Hematopoietic multipotent progenitor cell treated with erythropoietin and hydrocortisone succinate and interleukin-3 and kit ligand, for 6 days (in vitro differentiated cells): ENCODE results near the gene TTI1.

Experiments used
- DNase-seq: peaks from one replicate; pipeline ENCODE4 v3.0.0-alpha.2; 2015

The TTI1 gene

DNA sequence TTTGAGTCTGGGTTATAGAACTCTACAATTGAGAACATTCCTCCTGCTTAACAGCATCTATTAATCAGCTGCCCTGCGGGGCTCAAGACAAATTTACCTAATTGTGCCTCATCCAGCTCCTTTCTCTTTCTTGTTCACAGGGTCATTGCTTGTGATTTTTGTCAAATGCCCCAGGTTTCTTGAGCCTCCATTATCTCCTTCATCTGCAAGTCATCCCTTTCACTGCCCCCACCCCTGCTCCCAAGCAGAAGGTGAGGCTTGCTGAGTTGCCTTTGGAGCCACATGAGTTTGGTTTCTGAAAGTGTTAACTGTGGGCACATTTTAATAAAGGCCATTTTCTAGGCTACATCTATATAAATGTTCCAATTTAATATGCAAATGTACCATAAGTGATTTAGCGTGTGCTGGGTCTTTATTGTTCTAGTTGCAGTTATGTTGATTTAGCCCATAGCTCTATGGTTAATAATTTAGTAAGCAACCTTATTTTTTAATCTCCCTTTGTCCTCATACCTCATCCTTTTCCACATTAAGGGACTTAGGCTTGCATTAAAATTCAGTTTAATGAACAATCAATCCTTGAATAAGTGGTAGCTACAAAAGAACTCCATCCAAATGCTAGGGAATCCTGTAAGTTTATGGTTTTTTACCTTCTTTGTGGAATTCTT, 74.3 kb downstream of the TTI1 start:
- DNase-seq, result no peak

DNA sequence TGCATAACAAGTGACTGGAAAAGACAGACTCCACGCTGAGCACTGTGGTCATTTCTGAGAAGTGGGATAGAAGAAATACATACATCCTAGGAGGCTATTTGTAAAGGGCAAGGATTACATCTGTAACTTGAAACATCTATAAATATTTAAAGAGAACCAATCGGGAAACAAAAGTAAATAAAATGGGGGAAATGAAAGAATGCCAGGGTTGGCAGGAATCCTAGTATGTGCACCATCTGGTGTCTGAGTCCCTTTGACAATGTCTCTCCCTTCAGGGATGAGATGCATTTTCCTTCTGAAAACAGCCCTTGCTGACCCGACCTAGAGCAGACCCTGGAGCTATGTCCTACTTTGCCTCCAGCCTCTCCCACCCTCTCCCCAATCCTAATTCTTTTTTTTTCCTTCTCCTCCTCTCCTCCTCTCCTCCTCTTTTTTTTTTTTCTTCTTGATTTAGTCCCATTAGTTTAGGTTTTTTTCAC, 77.1 kb downstream of the TTI1 start:
- DNase-seq, result no peak

DNA sequence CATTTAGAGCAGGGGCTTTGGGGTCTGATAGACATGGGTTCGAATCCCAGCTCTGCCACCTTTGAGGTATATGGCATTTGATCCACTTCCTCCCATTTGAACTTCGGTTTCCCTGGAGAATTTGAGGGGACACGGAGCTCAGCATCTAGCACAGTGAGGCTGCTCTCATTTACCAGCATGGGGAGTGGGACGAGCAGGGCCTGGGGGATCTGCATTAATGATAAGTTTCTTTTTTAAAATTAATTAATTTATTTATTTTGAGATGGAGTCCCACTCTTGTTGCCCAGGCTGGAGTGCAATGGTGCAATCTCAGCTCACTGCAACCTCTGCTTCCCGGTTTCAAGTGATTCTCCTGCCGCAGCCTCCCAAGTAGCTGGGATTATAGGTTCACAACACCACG, 77.7 kb downstream of the TTI1 start:
- no peak for DNase-seq

DNA sequence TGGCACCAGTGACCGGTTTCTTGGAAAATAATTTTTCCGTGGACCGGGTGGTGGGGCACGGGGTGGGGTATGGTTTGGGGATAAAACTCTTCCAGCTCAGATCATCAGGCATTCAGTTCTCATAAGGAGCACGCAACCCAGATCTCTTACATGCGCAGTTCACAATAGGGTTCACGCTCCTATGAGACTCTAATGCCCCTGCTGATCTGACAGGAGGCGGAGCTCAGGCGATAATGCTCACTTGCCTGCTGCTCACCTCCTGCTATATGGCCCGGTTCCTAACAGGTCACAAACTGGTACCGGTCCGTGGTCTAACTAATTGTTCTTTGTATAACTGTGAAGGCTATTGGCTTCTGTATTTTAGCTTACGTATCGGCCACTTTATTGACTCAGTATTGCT, 78.6 kb downstream of the TTI1 start:
- DNase-seq, result no peak

DNA sequence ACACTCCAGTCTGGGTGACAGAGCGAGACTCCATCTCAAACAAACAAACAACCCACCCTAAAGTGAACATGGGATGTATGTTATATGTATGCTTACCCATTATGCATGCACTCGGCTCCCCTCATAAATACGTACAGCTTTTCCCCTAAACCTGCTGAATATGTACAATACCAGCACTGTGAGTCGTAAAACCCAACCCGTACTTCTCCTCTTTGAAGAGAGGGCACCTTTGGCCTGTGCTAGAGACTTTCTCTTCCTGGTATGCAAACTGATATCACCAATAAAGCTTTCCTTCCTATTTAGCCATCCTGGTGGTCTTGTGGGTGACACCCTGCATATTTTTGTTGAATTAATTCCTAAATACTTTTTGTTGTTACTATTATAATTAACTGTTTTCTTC, 79.1 kb downstream of the TTI1 start:
- DNase-seq, result no peak

DNA sequence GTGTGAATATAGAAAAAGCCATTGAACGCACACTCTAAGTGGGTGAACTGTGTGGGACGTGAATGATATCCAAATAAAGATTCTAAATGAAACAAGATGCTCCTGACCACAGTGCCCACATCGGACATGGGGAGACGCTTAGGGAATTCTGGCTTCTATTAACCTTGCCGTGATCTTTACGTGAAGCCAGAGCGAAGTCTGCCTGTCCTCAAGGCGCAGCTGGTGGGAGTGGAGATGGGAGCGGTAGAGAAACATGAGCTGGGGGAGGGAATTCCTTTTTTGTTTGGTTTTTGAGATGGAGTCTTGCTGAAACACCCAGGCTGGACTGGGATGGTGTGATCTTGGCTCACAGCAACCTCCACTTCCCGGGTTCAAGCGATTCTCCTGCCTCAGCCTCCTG, 84.3 kb downstream of the TTI1 start:
- DNase-seq, result no peak

DNA sequence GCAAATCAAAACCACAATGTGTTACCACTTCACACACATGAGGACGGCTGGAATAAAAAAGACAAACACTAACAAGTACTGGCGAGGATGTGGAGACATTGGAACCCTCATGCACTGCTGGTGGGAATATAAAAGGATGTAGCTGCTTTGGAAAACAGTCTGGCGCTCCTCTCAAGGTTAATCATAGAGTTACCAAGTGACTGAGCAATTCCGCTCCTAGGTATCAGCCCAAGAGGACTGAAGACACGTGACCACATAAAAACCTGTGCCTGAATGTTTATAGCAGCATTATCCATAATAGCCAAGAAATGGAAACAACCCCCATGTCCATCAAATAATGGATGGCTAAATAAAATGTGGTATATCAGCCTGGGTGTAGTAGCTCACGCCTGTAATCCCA, 85.3 kb downstream of the TTI1 start:
- DNase-seq, result no peak

DNA sequence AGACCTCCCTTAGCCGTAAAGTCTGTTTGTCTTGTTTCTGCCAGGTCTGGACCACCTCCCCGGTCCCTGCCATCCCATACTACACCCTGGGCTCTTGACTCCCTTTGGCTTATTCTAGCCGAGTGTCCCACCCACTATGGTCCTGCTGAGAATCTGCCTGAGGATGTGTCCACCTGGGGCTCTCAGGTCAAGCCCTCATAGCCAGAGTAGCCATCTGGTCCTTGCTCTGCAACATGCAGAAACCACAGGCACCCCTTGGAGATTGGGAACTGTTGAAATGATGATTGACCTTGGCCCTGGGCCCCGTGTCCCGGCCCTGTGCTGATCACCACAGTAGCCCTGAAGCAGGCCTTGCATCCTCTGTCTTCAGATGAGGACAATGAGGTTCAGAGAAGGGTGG, 86.3 kb downstream of the TTI1 start:
- DNase-seq, result no peak

DNA sequence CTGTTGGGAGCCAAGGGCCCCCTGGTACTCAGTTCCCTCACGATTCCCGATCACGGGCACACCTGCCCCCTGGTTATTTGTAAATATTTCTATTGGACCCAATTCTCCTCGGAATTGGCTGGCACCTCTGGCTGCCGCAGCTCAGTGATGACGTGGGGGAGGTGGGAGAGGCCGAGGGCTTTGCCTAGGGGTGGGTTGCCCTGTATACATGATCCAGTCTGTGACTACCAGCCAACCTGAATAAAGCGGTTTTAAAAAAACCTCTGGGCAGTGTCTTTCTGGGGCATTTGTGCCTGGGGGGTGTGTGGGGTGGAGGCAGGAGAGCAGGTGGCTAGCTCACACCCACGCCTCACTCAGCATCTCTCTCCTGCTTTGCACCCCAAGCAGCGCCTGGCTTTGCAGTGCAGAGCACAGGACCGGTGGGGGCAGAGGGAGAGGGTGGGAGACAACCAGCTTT, 88.1 kb downstream of the TTI1 start:
- no peak for DNase-seq

DNA sequence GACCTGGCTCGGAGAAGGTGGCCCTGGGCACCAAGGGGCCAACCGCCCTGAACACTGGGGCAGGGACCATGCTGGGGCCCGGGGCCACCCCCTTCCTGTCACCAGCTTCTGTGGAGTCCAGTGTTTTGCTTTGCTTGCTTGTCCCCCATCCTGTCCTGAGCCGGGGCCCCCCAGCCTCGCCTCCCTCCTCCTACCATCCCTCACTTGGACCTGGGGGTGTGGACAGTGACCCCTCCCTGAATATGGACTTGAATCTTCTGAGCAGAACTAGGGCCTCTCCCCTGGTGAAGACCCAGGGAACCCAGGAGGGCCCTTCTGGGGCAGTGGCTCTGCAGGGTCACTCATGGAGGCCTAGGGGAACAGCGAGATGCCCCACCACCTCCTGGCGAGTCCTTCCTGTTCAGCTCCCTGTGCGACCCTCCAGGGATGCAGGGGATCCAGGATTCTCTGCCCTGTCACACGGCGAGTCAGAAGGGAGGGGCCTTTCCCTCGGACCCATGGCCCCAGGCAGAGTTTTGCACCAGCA, 88.7 kb downstream of the TTI1 start:
- no peak for DNase-seq

DNA sequence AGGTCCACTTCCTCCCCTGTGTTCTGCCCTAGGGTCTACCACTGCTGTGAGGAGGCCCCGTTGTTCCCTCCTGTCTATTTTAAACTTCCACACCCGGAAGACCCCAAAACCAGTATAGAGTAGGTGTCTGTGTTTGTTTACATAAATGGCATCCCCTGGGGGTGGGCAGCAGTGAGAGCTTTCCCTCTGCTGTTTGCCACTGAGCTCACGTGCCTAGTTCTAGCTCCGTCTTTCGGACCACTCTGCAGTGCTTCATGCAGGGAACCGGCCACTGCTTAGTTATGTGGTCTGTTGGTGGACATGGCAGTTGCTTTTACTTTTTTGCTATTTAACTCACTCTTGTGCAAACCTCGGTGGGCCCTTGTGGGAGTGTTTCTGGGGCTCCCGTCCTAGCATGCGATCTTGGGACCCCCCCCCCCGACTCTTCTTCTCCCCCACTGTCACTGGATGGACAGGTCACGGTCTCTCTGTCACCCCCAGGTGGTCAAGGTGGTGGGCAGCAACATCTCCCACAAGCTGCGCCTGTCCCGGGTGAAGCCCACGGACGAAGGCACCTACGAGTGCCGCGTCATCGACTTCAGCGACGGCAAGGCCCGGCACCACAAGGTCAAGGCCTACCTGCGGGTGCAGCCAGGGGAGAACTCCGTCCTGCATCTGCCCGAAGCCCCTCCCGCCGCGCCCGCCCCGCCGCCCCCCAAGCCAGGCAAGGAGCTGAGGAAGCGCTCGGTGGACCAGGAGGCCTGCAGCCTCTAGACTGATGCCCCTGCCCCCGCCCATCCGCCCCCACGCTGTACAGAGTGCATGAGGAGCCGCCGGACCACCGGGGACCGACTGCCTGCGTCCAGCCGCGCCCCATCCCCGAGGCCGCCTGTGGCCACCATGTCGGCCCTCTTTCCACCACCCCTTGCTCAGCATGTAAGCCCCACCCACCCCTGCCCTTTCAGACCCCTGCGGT, 89.5 kb downstream of the TTI1 start:
- DNase-seq, result no peak

DNA sequence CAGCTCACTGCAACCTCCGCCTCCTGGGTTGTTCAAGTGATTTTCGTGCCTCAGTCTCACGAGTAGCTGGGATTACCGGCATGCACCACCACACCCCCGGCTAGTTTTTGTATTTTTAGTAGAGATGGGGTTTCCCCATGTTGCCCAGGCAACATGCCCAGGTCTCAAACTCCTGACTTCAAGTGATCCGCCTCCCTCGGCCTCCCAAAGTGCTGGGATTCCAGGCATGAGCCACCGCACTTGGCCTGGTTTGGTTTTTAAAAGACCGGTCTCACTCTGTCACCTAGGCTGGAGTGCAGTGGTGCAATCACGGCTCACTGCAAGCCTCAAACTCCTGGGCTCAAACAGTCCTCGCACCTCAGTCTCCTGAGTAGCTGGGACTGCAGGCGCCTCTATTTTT, 90.2 kb downstream of the TTI1 start:
- DNase-seq, result no peak

DNA sequence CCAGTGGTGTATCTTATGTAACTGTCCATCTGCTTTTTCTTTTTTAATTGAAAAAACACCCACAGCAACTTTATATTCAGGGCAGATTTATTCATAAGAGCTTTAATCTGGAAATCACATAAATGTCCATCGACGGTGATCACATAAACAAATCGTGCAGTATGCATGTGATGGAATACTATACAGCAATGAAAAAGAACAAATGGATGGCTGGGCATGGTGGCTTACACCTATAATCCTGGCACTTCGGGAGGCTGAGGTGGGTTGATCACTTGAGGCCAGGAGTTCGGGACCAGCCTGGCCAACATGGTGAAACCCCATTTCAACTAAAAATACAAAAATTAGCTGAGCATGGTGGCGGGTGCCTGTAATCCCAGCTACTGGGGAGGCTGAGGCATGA, 91.3 kb downstream of the TTI1 start:
- DNase-seq, result no peak

DNA sequence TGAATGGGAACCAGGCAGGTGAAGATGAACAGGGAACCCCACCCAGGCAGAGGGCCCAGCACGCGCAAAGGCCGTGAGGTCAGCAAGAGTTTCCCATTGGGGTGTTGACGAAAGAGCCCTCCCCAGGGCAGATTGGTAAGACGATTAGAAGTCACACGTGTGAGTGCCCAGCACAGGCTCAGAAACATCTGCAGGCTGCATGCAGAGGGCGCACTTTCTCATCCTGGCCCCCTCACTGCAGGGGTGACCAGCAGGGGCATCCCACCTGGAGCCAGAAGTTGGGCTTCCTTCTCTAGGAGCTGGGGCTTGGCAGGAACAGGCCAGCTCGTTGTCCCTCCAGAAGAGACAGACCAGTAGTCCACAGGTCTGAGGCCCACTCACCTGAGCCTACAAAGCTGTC, 91.9 kb downstream of the TTI1 start:
- DNase-seq, result peak; percentile 27

DNA sequence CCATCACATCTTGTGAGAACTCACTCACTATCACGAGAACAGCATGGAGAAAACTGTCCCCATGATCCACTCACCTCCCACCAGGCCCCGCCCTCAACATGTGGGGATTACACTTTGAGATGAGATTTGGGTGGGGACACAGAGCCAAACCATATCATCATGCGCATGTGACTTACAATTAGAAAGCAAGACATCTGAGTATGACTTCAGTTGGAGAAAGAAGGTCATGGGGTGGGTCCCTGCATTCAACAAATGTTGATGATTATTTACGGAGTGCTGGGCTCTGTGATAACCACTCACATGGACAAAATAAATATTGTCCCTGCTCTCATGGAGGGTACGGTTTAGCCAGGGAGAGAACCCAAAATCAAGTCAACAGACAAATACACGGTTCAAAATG, 92.4 kb downstream of the TTI1 start:
- no peak for DNase-seq

DNA sequence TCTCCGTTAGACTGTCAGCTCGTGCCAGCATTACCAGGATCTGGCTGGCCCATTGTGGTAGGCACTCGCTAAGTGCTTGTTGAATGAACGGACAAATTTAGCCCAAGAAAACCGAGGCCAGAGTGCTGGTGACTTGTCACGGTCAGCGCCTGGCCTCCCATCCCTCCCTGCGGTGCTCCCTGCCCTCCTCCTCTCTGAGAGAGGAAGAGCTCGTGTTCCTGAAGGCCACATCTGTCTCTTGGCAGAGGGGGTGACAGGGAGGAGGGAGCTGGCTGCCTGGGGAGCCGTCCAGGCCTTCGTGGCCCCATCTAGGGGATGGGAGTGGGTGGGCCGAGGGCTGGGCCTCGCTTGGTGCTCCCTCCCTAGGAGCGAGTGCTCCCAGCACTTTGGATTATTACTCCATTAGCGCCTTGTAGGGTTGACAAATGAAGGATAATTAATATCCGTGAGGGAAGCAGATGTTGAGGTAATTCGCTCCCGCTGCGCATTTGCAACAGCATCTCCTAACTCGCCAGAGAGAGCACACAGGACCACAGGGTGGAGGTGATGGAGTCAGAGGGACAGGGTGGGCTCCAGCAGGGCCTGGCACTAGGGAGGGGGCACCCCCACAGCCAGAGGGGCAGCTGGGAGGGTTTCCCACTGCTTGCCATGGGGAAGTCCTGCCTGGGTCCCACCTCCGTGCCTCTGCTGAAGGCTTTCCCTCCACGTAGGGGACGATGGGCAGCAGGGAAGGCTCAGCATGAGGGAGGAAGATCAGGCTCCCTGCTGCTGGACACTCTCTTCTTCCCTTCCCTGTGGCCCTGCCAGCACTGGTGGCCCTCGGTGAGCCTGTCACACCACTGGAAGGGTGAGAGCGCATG, 93.3 kb downstream of the TTI1 start:
- DNase-seq, result no peak

DNA sequence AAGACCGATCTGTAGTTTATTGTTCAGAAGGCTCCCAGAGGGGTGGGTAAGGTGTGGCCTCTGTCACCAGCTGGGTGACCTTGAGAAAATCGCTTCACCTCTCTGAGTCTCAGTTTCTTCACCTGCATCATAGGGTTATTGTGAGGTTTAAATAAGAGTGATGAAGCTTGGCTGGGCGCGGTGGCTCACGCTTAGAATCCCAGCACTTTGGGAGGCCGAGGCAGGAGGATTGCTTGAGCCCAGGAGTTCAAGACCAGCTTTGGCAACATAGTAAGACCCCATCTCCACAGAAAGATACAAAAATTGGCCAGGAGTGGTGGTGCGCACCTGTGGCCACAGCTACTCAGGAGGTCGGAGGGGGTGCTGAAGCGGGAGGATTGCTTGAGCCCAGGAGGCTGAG, 94.3 kb downstream of the TTI1 start:
- no peak for DNase-seq

DNA sequence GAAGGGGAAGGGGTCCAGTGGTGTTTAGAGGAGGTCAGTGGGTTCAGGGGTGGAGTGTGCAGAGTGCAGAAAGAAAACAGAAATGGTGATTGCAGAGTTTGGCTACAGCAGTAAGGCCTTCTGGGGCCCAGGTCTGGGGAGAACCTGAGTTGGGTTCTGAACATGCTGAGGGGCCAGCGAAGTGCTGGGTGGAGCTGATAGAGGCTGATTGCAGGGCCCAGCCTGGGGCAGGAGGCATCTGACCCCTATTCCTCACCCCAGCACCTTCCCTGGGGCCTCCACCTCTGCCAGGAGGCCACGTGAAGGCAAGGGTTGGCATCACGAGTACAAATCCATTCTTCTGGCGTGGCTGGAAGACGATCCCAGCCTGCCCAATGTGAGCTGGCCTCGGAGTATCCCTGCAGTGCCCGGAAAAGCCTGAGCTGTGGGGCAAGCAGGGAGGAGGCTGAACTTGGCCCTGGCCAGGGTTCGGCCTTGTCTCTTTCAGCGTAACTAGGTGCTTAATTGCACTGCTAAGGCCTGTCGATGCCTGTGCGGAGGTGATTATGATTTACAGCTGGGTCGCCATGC, 95.0 kb downstream of the TTI1 start:
- no peak for DNase-seq

DNA sequence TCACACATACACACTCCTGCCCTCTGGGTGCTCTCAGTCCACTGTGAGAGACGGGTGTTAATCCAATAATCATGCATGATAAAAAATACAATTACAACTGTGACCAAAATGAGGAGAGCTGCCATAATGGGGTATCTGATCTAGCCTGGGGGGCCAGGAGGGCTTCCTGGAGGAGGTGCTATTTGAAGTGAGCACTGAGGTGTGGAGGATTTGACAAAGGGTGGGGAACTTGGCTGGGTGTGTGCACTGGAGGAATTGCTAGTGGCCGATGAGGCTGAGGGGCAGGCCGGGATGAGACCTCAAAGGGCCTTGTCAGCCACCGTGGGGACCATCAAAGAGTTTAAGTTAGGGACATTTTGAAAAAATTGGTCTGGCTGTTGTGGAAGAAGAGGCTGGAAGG, 95.6 kb downstream of the TTI1 start:
- no peak for DNase-seq

DNA sequence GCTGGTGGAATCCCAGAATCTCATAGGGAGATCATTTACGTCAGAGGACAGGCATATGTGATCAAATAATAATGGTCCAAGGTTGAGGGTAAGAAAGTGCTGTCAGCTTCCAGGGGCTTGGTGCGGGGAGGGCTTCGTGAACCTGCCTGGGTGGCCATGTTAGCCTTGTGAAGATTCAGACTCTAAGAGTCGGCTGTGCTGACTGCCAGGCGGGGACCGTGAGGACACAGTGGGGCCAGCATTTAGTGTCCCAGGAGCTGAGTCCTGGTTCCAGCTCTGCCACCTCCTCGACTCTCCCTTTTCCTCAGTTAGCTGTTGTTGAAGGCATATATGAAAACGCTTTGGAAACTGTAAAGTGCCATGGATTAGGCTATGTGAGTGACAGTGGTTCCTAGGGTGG, 96.8 kb downstream of the TTI1 start:
- no peak for DNase-seq

DNA sequence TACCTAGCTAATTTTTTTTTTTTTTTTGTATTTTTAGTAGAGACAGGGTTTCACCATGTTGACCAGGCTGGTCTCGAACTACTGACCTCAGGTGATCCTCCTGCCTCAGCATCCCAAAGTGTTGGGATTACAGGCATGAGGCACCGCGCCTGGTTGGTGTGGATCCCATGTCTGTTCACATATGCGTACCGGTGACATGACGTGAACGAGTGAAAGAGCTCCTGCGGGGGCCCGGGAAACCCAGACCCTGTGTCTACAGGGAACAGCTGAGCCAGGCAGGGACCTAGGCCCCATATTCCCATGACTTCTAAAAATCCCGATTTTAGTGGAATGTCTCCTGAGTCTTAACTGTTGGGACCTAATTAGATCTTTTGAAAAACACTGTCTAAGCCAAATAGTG, 97.2 kb downstream of the TTI1 start:
- no peak for DNase-seq

DNA sequence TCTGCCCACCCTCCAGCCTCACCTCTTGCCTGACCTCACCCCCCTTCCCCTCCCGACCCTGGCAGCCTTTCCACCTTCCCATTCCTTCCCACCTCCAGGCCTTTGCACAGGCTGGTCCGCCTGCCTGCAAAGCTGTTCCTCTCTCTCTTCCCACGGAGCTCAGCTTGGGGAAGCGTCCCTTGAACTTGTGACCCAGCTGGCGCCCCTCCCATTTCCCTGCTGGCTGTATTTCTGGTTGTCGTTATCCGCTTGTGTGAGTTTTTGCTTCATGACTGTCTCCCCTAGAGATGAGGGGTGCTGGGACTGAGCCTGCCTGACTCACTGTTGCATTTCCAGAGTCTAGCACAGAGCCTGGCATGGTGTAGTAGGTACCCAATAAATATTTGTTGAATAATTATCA, 97.8 kb downstream of the TTI1 start:
- no peak for DNase-seq
